HepG2 (cell line): Measurements from ENCODE around the gene KANSL1L. TPM values are rescaled to one million over a fixed set of nuclear protein-coding genes. Genes with fewer than 3 reads are reported as not detected.

ENCODE experiments used
- ARHGAP35 ChIP-seq: sonication (generic); formaldehyde crosslinking; IDR thresholded peaks from 2 replicates; pipeline ENCODE4 v1.9.0; 2022; ENCODE audit warnings: mild to moderate bottlenecking, inconsistent platforms, moderate library complexity, missing genetic modification reagents, borderline replicate concordance
- ATF3 ChIP-seq: sonication (generic); formaldehyde crosslinking; IDR thresholded peaks from 2 replicates; pipeline ENCODE4 v1.4.0; 2020; ENCODE audit warnings: missing genetic modification reagents
- CREB3 ChIP-seq: sonication (generic); formaldehyde crosslinking; IDR thresholded peaks from 2 replicates; pipeline ENCODE4 v1.5.0; 2020; ENCODE audit warnings: missing genetic modification reagents
- DZIP1 ChIP-seq: sonication (generic); formaldehyde crosslinking; IDR thresholded peaks from 2 replicates; pipeline ENCODE4 v1.5.0; 2020; ENCODE audit warnings: mild to moderate bottlenecking, missing genetic modification reagents
- HNF1B ChIP-seq: sonication (generic); formaldehyde crosslinking; IDR thresholded peaks from 2 replicates; pipeline ENCODE4 v1.5.1; 2020; ENCODE audit warnings: mild to moderate bottlenecking, moderate library complexity, missing genetic modification reagents
- MED1 ChIP-seq: sonication (generic); formaldehyde crosslinking; IDR thresholded peaks from 2 replicates; pipeline ENCODE4 v1.4.0; 2020; ENCODE audit warnings: missing genetic modification reagents
- MEF2D ChIP-seq: sonication (generic); formaldehyde crosslinking; IDR thresholded peaks from 2 replicates; pipeline ENCODE4 v1.5.1; 2020; ENCODE audit warnings: mild to moderate bottlenecking, missing genetic modification reagents
- MLLT10 ChIP-seq: sonication (generic); formaldehyde crosslinking; IDR thresholded peaks from 2 replicates; pipeline ENCODE4 v1.4.0; 2020; ENCODE audit warnings: missing genetic modification reagents
- MTF1 ChIP-seq: sonication (generic); formaldehyde crosslinking; IDR thresholded peaks from 2 replicates; pipeline ENCODE4 v1.5.0; 2020; ENCODE audit warnings: missing genetic modification reagents
- NBN ChIP-seq: fragments of 450-650 bp; conservative IDR thresholded peaks from 2 replicates; pipeline ENCODE4 v1.6.1; 2017
- NFE2L2 ChIP-seq: fragments of 150-350 bp; IDR thresholded peaks from 2 replicates; pipeline ENCODE4 v1.6.1; 2014; ENCODE audit warnings: low read length
- PAXIP1 ChIP-seq: sonication (generic); formaldehyde crosslinking; conservative IDR thresholded peaks from 2 replicates; pipeline ENCODE4 v1.4.0; 2020; ENCODE audit warnings: mild to moderate bottlenecking, missing genetic modification reagents, moderate library complexity
- SOX6 ChIP-seq, 2 experiments: fragments of 450-650 bp in 1 of 2; sonication (generic) in 1 of 2; formaldehyde crosslinking in 1 of 2; IDR thresholded peaks; 2 replicates each; pipeline versions ENCODE4 v1.4.0 to v1.6.1; 2017 to 2020; ENCODE audit warnings: antibody characterized with exemption in 1 of 2, mild to moderate bottlenecking in 1 of 2, missing genetic modification reagents in 1 of 2
- TFE3 ChIP-seq: IDR thresholded peaks from 2 replicates; pipeline ENCODE4 v1.6.1; 2016
- ZNF296 ChIP-seq: sonication (generic); formaldehyde crosslinking; conservative IDR thresholded peaks from 2 replicates; pipeline ENCODE4 v1.5.0; 2020; ENCODE audit warnings: mild to moderate bottlenecking, missing genetic modification reagents
- ZNF496 ChIP-seq: sonication (generic); formaldehyde crosslinking; IDR thresholded peaks from 2 replicates; pipeline ENCODE4 v1.8.1; 2023; ENCODE audit warnings: mild to moderate bottlenecking, moderate library complexity, missing genetic modification reagents; ENCODE audit not compliant: insufficient replicate concordance
- ZNF746 ChIP-seq: sonication (generic); formaldehyde crosslinking; IDR thresholded peaks from 2 replicates; pipeline ENCODE4 v1.8.0; 2022; ENCODE audit warnings: mild to moderate bottlenecking, missing genetic modification reagents
- polyA plus RNA-seq, 8 experiments: library from polyadenylated mRNA; depleted of rRNA in 3 of 8; stranded (reverse) in 7 of 8; unstranded in 1 of 8; fragments of >200 nt; fragmentation: Illumina TruSeq in 4 of 8; extraction: Trizol in 4 of 8; gene quantifications; 2 replicates each; pipeline versions ENCODE4 v1.2.1 to v1.2.3, GENCODE V29; 2011 to 2016; ENCODE audit warnings: low read depth in 4 of 8, missing spikeins in 1 of 8, mixed read lengths in 1 of 8; ENCODE audit not compliant: insufficient read depth in 1 of 8
- total RNA-seq, 5 experiments: library from RNA; depleted of rRNA; stranded (reverse); fragments of >200 nt; fragmentation: Illumina TruSeq; extraction: Trizol; gene quantifications; 2 replicates each; pipeline ENCODE4 v1.2.3, GENCODE V29; 2016; ENCODE audit warnings: low read depth in 1 of 5

Gene KANSL1L
- total and polyA plus RNA-seq, 2 of the 13 experiments (the other 11 are each of a cell fraction or from before 2014, with no cell fraction given), result 5.4 to 10.3 TPM

- TF ChIP-seq TFE3 (CRISPR knock-in tag) (peak; percentile 84), CREB3 (CRISPR knock-in tag) (no peak), MEF2D (CRISPR knock-in tag) (no peak), ZNF496 (no peak), MLLT10 (CRISPR knock-in tag) (no peak), HNF1B (CRISPR knock-in tag) (peak; percentile 75), ATF3 (CRISPR knock-in tag) (0 out of 2 replicates have a peak, but pooled peaks have one; percentile 24), ZNF296 (no peak), DZIP1 (CRISPR knock-in tag) (no peak), ARHGAP35 (CRISPR knock-in tag) (no peak), MED1 (CRISPR knock-in tag) (peak; percentile 54; the same call in 1 of the 2 replicates), MTF1 (CRISPR knock-in tag) (no peak), NFE2L2 (no peak), NBN (no peak), PAXIP1 (CRISPR knock-in tag) (peak; percentile 37; the same call in 1 of the 2 replicates), ZNF746 (CRISPR knock-in tag) (0 out of 2 replicates have a peak, but pooled peaks have one; percentile 34), SOX6 (IDR thresholded peaks at IDR 0.05) (no peak), SOX6 (CRISPR knock-in tag; IDR thresholded peaks at IDR 0.05) (peak; percentile 45; the same call in 1 of the 2 replicates)
Observed at GRCh38 chr2:210170446-210171303, 534 bp downstream of the KANSL1L start (continued).
